Astrocyte (in vitro differentiated cells and primary cell): ENCODE data around the gene CHRDL2.

Experiments
- EZH2 ChIP-seq: IDR thresholded peaks from 2 replicates; pipeline ENCODE4 v1.6.1; 2012; ENCODE audit warnings: mild to moderate bottlenecking, low read length, inconsistent platforms; ENCODE audit not compliant: insufficient read depth
- TF ChIP-seq, protein P1 (sequence below): IDR thresholded peaks from 2 replicates; pipeline ENCODE4 v1.5.1; 2011; ENCODE audit warnings: low read depth, mild to moderate bottlenecking, inconsistent platforms, low read length, moderate library complexity; ENCODE audit not compliant: insufficient read depth

DNA sequence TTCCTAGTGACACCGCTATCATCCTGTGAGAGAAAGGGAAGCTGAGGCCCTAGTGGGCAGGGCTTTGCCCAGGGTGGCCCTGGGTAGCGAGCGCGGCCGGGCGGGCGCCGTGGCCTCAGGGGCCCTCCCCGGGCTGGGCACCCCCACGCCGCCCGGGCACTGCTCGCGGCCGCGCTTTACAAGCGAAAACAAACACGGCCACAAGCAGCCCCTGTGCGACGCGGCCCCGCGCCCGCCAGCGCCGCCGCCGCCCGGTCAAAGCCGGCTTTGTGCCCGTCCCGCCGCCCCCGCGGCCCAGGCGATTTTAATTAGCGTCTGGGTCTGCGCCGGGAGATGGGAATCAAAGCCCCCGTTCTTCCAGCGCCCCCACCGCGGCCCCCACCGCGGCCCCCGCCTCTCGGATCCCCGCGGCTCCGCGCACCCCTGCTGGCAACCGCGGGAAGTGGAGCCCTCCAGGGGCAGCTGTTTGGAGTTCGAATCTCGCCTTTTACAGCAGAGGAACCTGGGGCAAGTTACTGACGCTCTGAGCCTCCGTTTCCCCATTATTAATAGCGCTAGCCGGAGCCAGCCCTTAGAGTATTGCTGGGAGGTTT, 47.9 kb downstream of the CHRDL2 start:
- TF ChIP-seq, protein P1, sequence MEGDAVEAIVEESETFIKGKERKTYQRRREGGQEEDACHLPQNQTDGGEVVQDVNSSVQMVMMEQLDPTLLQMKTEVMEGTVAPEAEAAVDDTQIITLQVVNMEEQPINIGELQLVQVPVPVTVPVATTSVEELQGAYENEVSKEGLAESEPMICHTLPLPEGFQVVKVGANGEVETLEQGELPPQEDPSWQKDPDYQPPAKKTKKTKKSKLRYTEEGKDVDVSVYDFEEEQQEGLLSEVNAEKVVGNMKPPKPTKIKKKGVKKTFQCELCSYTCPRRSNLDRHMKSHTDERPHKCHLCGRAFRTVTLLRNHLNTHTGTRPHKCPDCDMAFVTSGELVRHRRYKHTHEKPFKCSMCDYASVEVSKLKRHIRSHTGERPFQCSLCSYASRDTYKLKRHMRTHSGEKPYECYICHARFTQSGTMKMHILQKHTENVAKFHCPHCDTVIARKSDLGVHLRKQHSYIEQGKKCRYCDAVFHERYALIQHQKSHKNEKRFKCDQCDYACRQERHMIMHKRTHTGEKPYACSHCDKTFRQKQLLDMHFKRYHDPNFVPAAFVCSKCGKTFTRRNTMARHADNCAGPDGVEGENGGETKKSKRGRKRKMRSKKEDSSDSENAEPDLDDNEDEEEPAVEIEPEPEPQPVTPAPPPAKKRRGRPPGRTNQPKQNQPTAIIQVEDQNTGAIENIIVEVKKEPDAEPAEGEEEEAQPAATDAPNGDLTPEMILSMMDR, result peak; percentile 10
- no peak for TF ChIP-seq EZH2
